Measurements from ENCODE around the gene SMPD4.
"Not testable (repeated sequence)": the region's sequence is repeated elsewhere in the genome, so short reads cannot be mapped to it uniquely, and the experiment has no call there.

The SMPD4 gene

GRCh38 chr2:130157825-130158514, 23.4 kb downstream of the SMPD4 start:
- not testable (repeated sequence) for DNase-seq (ENCODE audit: low read depth in 1 of 2, low spot score in 1 of 2)

- DNase-seq (ENCODE audit: low read depth in 1 of 2, low spot score in 1 of 2), result not testable (repeated sequence)
These were observed 24.0 kb downstream of the SMPD4 start for GRCh38 chr2:130157354-130157753.

GRCh38 chr2:130156624-130157004, 24.8 kb downstream of the SMPD4 start:
- no peak for DNase-seq (ENCODE audit: low read depth in 1 of 2, low spot score in 1 of 2)

GRCh38 chr2:130155956-130156623, 25.3 kb downstream of the SMPD4 start:
- not testable (repeated sequence) for DNase-seq (ENCODE audit: low read depth in 1 of 2, low spot score in 1 of 2)

GRCh38 chr2:130154773-130155765, 26.3 kb downstream of the SMPD4 start:
- DNase-seq (ENCODE audit: low read depth in 1 of 2, low spot score in 1 of 2), result no peak

- not testable (repeated sequence) for DNase-seq (ENCODE audit: low read depth in 1 of 2, low spot score in 1 of 2)
These were observed 27.0 kb downstream of the SMPD4 start for GRCh38 chr2:130154423-130154770.

GRCh38 chr2:130153721-130154422, 27.5 kb downstream of the SMPD4 start:
- not testable (repeated sequence) for DNase-seq (ENCODE audit: low read depth in 1 of 2, low spot score in 1 of 2)

GRCh38 chr2:130152816-130153595, 28.4 kb downstream of the SMPD4 start:
- DNase-seq (ENCODE audit: low read depth in 1 of 2, low spot score in 1 of 2), result no peak

- DNase-seq (ENCODE audit: low read depth in 1 of 2, low spot score in 1 of 2), result not testable (repeated sequence)
These were observed 29.1 kb downstream of the SMPD4 start for GRCh38 chr2:130152136-130152815.

GRCh38 chr2:130151145-130151512, 30.3 kb downstream of the SMPD4 start:
- DNase-seq (ENCODE audit: low read depth in 1 of 2, low spot score in 1 of 2), result not testable (repeated sequence)

GRCh38 chr2:130150181-130151144, 30.9 kb downstream of the SMPD4 start:
- no peak for DNase-seq (ENCODE audit: low read depth in 1 of 2, low spot score in 1 of 2)

GRCh38 chr2:130148515-130148914, 32.9 kb downstream of the SMPD4 start:
- DNase-seq (ENCODE audit: low read depth in 1 of 2, low spot score in 1 of 2), result not testable (repeated sequence)

- DNase-seq (ENCODE audit: low read depth in 1 of 2, low spot score in 1 of 2), result peak; percentile 14 to 20
These were observed 36.4 kb downstream of the SMPD4 start, which contains the start of gene CCDC74B for GRCh38 chr2:130145006-130145414. Gene CCDC74B, minus strand, starts transcription at chr2:130145112. Its CDS starts 116 bp downstream, at chr2:130144996.

- DNase-seq (ENCODE audit: low read depth in 1 of 2, low spot score in 1 of 2), result not testable (repeated sequence)
These were observed 37.9 kb downstream of the SMPD4 start for GRCh38 chr2:130143266-130144039.

GRCh38 chr2:130142396-130143265, 38.8 kb downstream of the SMPD4 start:
- not testable (repeated sequence) for DNase-seq (ENCODE audit: low read depth in 1 of 2, low spot score in 1 of 2)

- not testable (repeated sequence) for DNase-seq (ENCODE audit: low read depth in 1 of 2, low spot score in 1 of 2)
These were observed 39.6 kb downstream of the SMPD4 start for GRCh38 chr2:130141645-130142370.
